ENCODE results near the gene ADAMTS6. TPM values are rescaled to one million over a fixed set of nuclear protein-coding genes. Genes with fewer than 3 reads are reported as not detected.

The ADAMTS6 gene
- total RNA-seq, 4 donors from 2014 or later: 0.05 to 0.49 (median 0.31) TPM

DNA sequence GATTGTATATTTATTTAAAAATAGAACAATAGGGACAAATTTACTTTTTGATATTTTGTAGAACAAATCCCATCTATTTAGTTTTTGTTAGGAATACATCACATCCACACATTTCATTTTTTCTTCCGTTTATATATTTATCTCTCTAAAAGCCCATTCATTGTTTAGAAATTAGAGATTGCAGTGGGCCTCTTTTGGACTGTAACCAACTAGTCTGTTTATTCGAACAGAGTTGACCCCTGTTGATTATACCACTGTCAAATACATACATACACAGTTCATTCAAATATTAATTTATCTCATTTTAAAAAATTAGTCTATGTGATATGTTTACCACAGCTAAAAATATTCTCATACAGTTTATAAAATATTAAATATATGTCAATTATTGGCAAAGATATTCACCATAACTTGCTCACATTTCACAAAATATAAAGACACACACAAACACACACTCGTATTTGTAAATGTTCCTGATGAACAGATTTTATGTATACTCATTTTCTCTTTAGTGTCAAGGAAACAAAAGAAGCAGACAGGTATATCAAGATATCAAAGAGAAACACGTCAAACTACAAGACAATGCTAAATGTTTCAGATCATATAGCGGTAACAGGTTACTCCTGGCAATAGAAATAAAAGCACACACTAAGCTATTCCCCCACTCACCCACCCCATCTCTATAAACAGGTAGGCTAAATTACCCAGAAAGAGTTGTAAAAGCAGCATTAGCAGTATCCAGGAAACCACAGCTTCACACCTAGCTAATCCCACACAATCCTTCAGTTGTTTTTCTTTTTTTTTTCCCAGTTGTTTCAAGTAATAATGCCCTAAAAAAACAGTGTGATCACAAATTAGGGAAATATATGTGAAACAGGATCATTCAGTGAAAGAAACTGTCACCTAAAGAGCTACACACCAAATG, 283.9 kb downstream of the ADAMTS6 start:
- in situ Hi-C loops (cut with MboI; ENCODE audit: low sequenced_read_pairs in 4 of 4) (no loop called here), intact Hi-C loops (cut with DNase I; ENCODE audit: low total_unique reads) (no loop called here)
- TF ChIP-seq, protein P1, sequence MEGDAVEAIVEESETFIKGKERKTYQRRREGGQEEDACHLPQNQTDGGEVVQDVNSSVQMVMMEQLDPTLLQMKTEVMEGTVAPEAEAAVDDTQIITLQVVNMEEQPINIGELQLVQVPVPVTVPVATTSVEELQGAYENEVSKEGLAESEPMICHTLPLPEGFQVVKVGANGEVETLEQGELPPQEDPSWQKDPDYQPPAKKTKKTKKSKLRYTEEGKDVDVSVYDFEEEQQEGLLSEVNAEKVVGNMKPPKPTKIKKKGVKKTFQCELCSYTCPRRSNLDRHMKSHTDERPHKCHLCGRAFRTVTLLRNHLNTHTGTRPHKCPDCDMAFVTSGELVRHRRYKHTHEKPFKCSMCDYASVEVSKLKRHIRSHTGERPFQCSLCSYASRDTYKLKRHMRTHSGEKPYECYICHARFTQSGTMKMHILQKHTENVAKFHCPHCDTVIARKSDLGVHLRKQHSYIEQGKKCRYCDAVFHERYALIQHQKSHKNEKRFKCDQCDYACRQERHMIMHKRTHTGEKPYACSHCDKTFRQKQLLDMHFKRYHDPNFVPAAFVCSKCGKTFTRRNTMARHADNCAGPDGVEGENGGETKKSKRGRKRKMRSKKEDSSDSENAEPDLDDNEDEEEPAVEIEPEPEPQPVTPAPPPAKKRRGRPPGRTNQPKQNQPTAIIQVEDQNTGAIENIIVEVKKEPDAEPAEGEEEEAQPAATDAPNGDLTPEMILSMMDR (IDR thresholded peaks at IDR 0.05 in 4 of 5, conservative IDR thresholded peaks at IDR 0.05 in 1 of 5): no peak
- TF ChIP-seq POLR2A (IDR thresholded peaks at IDR 0.05): no peak
- ATAC-seq: no peak
- Histone ChIP-seq H3K27me3 (no peaks in the 10 kb centered on the region), H3K36me3 (no peaks in the 10 kb centered on the region), H3K4me1 (no peaks in the 10 kb centered on the region), H3K27ac (no peak overlapping the region), H3K9me3 (no peaks in the 10 kb centered on the region), H3K4me3 (no peak overlapping the region)
- no peak for DNase-seq

DNA sequence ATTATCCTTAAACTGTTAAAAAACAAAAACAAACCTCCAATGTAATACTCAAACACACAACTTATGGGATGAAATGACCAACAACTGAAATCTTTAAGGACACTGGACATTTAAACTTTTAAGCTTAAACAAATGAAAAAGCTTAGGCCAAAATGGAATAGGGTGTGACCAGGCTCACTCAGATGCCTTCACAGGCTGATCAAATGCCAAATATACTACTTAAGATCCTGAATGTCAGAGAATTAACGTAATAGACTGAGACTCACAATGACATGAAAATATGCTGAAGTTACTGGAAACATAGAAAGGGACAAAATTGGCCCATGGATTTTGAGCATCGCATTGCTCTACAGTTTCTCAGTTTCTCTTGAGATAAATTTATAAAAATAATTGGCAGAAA, 286.8 kb downstream of the ADAMTS6 start:
- Histone ChIP-seq H3K27me3 (no peaks in the 10 kb centered on the region), H3K9me3 (no peaks in the 10 kb centered on the region), H3K4me3 (no peak overlapping the region), H3K4me1 (no peaks in the 10 kb centered on the region), H3K27ac (no peak overlapping the region), H3K36me3 (no peaks in the 10 kb centered on the region)
- ATAC-seq: no peak
- DNase-seq: no peak
- intact Hi-C loops (cut with DNase I; ENCODE audit: low total_unique reads) (no loop called here), in situ Hi-C loops (cut with MboI; ENCODE audit: low sequenced_read_pairs in 4 of 4) (no loop called here)
- TF ChIP-seq POLR2A (IDR thresholded peaks at IDR 0.05): no peak
- TF ChIP-seq, protein P1 (IDR thresholded peaks at IDR 0.05 in 4 of 5, conservative IDR thresholded peaks at IDR 0.05 in 1 of 5): no peak

DNA sequence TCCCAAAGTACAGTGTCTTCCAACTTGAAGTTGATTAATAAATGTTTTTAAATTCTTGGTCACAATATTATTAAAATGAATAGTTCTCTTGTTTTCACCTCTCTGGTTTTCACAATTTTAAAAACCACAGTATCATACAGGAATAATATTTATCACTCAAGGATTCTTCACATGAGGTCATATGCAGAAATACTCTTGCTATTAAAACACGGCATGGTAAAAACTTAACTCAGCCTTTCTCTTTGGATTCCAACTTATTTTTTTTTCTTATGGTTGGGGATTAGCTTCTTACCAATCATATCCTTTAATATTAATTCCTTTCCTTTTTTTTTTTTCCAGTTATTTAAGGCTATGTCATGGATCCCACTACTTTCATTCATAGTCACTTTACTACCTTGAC, 289.4 kb downstream of the ADAMTS6 start:
- ATAC-seq: no peak

DNA sequence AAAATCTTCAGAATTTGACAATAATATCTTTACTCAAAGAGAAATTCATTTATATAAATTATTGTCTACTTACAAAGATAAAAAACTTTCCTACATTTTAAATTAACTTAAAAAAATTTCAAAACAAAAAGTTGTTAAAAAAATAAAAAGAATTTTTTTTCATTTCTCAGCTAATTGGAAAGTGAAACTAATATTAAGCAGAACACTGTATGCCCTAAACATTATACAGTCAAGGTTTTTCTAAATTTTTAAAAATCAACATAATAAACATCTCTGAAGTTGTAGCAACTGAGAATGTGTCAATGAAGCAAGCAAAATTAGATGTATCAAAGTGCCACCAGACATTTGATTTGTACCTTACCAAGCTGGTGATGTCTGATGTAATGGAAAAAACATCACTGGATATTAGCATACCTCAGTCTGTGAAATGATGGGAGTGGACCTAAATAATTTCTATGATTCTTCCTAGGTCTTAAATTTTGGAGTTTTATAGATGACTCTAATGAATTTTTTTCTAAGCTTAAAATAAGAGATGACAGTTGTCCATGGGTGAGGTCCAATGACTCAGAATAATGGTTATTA, 290.1 kb downstream of the ADAMTS6 start:
- Histone ChIP-seq H3K9me3 (no peaks in the 10 kb centered on the region), H3K27me3 (no peaks in the 10 kb centered on the region), H3K4me1 (no peaks in the 10 kb centered on the region), H3K4me3 (no peak overlapping the region), H3K27ac (no peak overlapping the region), H3K36me3 (no peaks in the 10 kb centered on the region)
- ATAC-seq (no peak), DNase-seq (no peak)
- intact Hi-C loops (cut with DNase I; ENCODE audit: low total_unique reads): no loop called here
- in situ Hi-C loops (cut with MboI; ENCODE audit: low sequenced_read_pairs in 4 of 4): no loop called here
- TF ChIP-seq, protein P1 (IDR thresholded peaks at IDR 0.05 in 4 of 5, conservative IDR thresholded peaks at IDR 0.05 in 1 of 5): no peak
- no peak for TF ChIP-seq POLR2A (IDR thresholded peaks at IDR 0.05)

More for the DNA sequence above, 289.4 kb downstream of the ADAMTS6 start:
- Histone ChIP-seq H3K36me3 (no peaks in the 10 kb centered on the region), H3K9me3 (no peaks in the 10 kb centered on the region), H3K4me3 (no peak overlapping the region), H3K27ac (no peak overlapping the region), H3K4me1 (no peaks in the 10 kb centered on the region), H3K27me3 (no peaks in the 10 kb centered on the region)
- in situ Hi-C loops (cut with MboI; ENCODE audit: low sequenced_read_pairs in 4 of 4) (no loop called here), intact Hi-C loops (cut with DNase I; ENCODE audit: low total_unique reads) (no loop called here)
- no peak for TF ChIP-seq POLR2A (IDR thresholded peaks at IDR 0.05)
- TF ChIP-seq, protein P1 (IDR thresholded peaks at IDR 0.05 in 4 of 5, conservative IDR thresholded peaks at IDR 0.05 in 1 of 5): no peak
- no peak for DNase-seq
